K562 (cell line): Measurements from ENCODE around the gene RALGAPB. TPM values are rescaled to one million over a fixed set of nuclear protein-coding genes. Genes with fewer than 3 reads are reported as not detected.

Experiments
- ARHGAP35 ChIP-seq: fragments of 450-650 bp; IDR thresholded peaks from 2 replicates; pipeline ENCODE4 v1.6.1; 2018; ENCODE audit not compliant: partially characterized antibody
- BACH1 ChIP-seq: fragments of 200-800 bp; sonication (Bioruptor generic); IDR thresholded peaks from 2 replicates; pipeline ENCODE4 v1.6.1; 2016; ENCODE audit warnings: missing genetic modification characterization, missing compliant biosample characterization
- BRD9 ChIP-seq: fragments of 450-650 bp; IDR thresholded peaks from 2 replicates; pipeline ENCODE4 v1.6.1; 2018; ENCODE audit warnings: low read depth; ENCODE audit not compliant: partially characterized antibody
- CC2D1A ChIP-seq: fragments of 450-650 bp; IDR thresholded peaks from 2 replicates; pipeline ENCODE4 v1.6.1; 2017; ENCODE audit warnings: mild to moderate bottlenecking
- CREB3L1 ChIP-seq: fragments of 450-650 bp; IDR thresholded peaks from 2 replicates; pipeline ENCODE4 v1.6.1; 2014; ENCODE audit warnings: low read depth, mild to moderate bottlenecking, moderate library complexity, borderline replicate concordance
- DEAF1 ChIP-seq: fragments of 450-650 bp; formaldehyde crosslinking; IDR thresholded peaks from 2 replicates; pipeline ENCODE4 v1.4.0; 2020; ENCODE audit warnings: mild to moderate bottlenecking, moderate library complexity
- E2F5 ChIP-seq: sonication (generic); formaldehyde crosslinking; IDR thresholded peaks from 2 replicates; pipeline ENCODE4 v1.8.0; 2022; ENCODE audit warnings: mild to moderate bottlenecking, missing genetic modification reagents
- GTF2A2 ChIP-seq: IDR thresholded peaks from 2 replicates; pipeline ENCODE4 v1.6.1; 2016; ENCODE audit warnings: mild to moderate bottlenecking, missing genetic modification characterization, missing compliant biosample characterization
- HDAC6 ChIP-seq: IDR thresholded peaks from 2 replicates; pipeline ENCODE4 v1.6.1; 2012; ENCODE audit warnings: low read depth, mild to moderate bottlenecking, control low read depth, inconsistent platforms, low read length, moderate library complexity
- HIVEP1 ChIP-seq: fragments of 250-450 bp; sonication (Bioruptor Pico); IDR thresholded peaks from 2 replicates; pipeline ENCODE4 v1.4.0; 2020; ENCODE audit warnings: mild to moderate bottlenecking
- HMBOX1 ChIP-seq: sonication (generic); IDR thresholded peaks from 2 replicates; pipeline ENCODE4 v1.6.1; 2016
- ID3 ChIP-seq, 2 experiments: fragments of 250-450 bp in 1 of 2; fragments of 450-650 bp in 1 of 2; sonication (Bioruptor Pico) in 1 of 2; IDR thresholded peaks; 2 replicates each; pipeline versions ENCODE4 v1.6.1 to v1.8.0; 2016 to 2021; ENCODE audit warnings: mild to moderate bottlenecking in 2 of 2, moderate library complexity in 2 of 2, missing compliant biosample characterization in 1 of 2, missing genetic modification characterization in 1 of 2
- KDM5B ChIP-seq: fragments of 200-600 bp; sonication (generic); IDR thresholded peaks from 2 replicates; pipeline ENCODE4 v1.6.1; 2012; ENCODE audit warnings: low read depth, mild to moderate bottlenecking, moderate library complexity, low read length, control low read depth, inconsistent platforms; ENCODE audit not compliant: insufficient replicate concordance
- NCOA2 ChIP-seq, 2 experiments: fragments of 450-650 bp; IDR thresholded peaks; 2 replicates each; pipeline ENCODE4 v1.6.1; 2018; ENCODE audit warnings: mild to moderate bottlenecking in 2 of 2, moderate library complexity in 1 of 2; ENCODE audit not compliant: partially characterized antibody in 2 of 2
- PRPF4 ChIP-seq: fragments of 200-400 bp; formaldehyde crosslinking; IDR thresholded peaks from one replicate; pipeline ENCODE4 v1.6.1; 2017; ENCODE audit warnings: low read length, low read depth, mild to moderate bottlenecking; ENCODE audit not compliant: insufficient read depth, poor library complexity, severe bottlenecking
- RAD51 ChIP-seq: fragments of 450-650 bp; IDR thresholded peaks from 2 replicates; pipeline ENCODE4 v1.7.1; 2016; ENCODE audit warnings: low read depth, mild to moderate bottlenecking, borderline replicate concordance
- RB1 ChIP-seq: fragments of 450-650 bp; IDR thresholded peaks from 2 replicates; pipeline ENCODE4 v1.6.1; 2017; ENCODE audit warnings: low read depth, mild to moderate bottlenecking
- SP2 ChIP-seq: IDR thresholded peaks from 2 replicates; pipeline ENCODE4 v1.6.1; 2011; ENCODE audit warnings: mild to moderate bottlenecking, low read depth, low read length, moderate library complexity; ENCODE audit not compliant: poor library complexity, severe bottlenecking; ENCODE audit errors: extremely low read depth
- TOE1 ChIP-seq, 2 experiments: fragments of 450-650 bp in 1 of 2; sonication (generic) in 1 of 2; formaldehyde crosslinking in 1 of 2; IDR thresholded peaks; 2 replicates each; pipeline versions ENCODE4 v1.7.1 to v1.8.0; 2016 to 2022; ENCODE audit warnings: borderline replicate concordance in 2 of 2, mild to moderate bottlenecking in 2 of 2, antibody characterized with exemption in 1 of 2, inconsistent platforms in 1 of 2, low read depth in 1 of 2, missing genetic modification reagents in 1 of 2, moderate library complexity in 1 of 2
- ZKSCAN1 ChIP-seq: fragments of 150-350 bp; IDR thresholded peaks from 2 replicates; pipeline ENCODE4 v1.6.1; 2016; ENCODE audit warnings: low read depth, low read length
- ZNF24 ChIP-seq: fragments of 450-650 bp; IDR thresholded peaks from 2 replicates; pipeline ENCODE4 v1.6.1; 2016
- ZNF263 ChIP-seq: sonication (generic); formaldehyde crosslinking; IDR thresholded peaks from 2 replicates; pipeline ENCODE4 v1.8.0; 2022; ENCODE audit warnings: mild to moderate bottlenecking, missing genetic modification reagents, borderline replicate concordance
- polyA plus RNA-seq, 8 experiments: library from polyadenylated mRNA; depleted of rRNA in 4 of 8; stranded (reverse) in 5 of 8; unstranded in 3 of 8; fragments of >200 nt; fragmentation: Nextera tagmentation in 2 of 8; fragmentation: Illumina TruSeq in 1 of 8; extraction: Ambion mirVana in 2 of 8; extraction: Trizol in 1 of 8; gene quantifications; 2 replicates each; pipeline versions ENCODE4 v1.2.1 to v1.2.3, GENCODE V29; 2011 to 2014; ENCODE audit warnings: inconsistent platforms in 1 of 8, missing spikeins in 1 of 8
- total RNA-seq, 7 experiments: library from RNA; depleted of rRNA in 6 of 7; stranded (reverse); fragments of >200 nt in 6 of 7; fragmentation: Illumina TruSeq in 2 of 7; extraction: Trizol in 2 of 7; gene quantifications; 2 replicates each; pipeline versions ENCODE4 v1.2.1 to v1.2.3, GENCODE V29; 2011 to 2021; ENCODE audit warnings: low replicate concordance in 1 of 7

The RALGAPB gene
- total and polyA plus RNA-seq, 9 of the 15 experiments (the other 6 are each of a cell fraction or from before 2014, with no cell fraction given) = 4.3 to 25.6 (median 13.6) TPM

GRCh38 chr20:38563802-38564431 lies 91.3 kb downstream of the RALGAPB start (continued):
- no peak for TF ChIP-seq HDAC6
- TF ChIP-seq ZNF263 (CRISPR knock-in tag) = no peak
- no peak for TF ChIP-seq BRD9
- TF ChIP-seq DEAF1 (CRISPR knock-in tag) = no peak
- TF ChIP-seq KDM5B = no peak
- TF ChIP-seq ARHGAP35 = no peak
- TF ChIP-seq NCOA2 (IDR thresholded peaks at IDR 0.05; ENCODE audit: partially characterized antibody in 2 of 2) = peak in 1 of 2 experiments; percentile 48
- TF ChIP-seq CC2D1A = peak; percentile 82; the same call in 1 of the 2 replicates
- TF ChIP-seq RB1 = no peak
- TF ChIP-seq ZNF24 = no peak
- no peak for TF ChIP-seq PRPF4
- TF ChIP-seq CREB3L1 = no peak
- no peak for TF ChIP-seq SP2
- TF ChIP-seq HIVEP1 (CRISPR knock-in tag) = no peak
- TF ChIP-seq GTF2A2 (tag) = no peak
- TF ChIP-seq ZKSCAN1 = 0 out of 2 replicates have a peak, but pooled peaks have one; percentile 10
- TF ChIP-seq RAD51 = peak; percentile 31; the same call in 1 of the 2 replicates
- TF ChIP-seq E2F5 = no peak
- no peak for TF ChIP-seq BACH1 (tag)
- peak; percentile 90 for TF ChIP-seq HMBOX1
- no peak for TF ChIP-seq ID3 (CRISPR knock-in tag; IDR thresholded peaks at IDR 0.05)
- peak; percentile 40; the same call in 1 of the 2 replicates for TF ChIP-seq ID3 (tag; IDR thresholded peaks at IDR 0.05)
- no peak for TF ChIP-seq TOE1 (IDR thresholded peaks at IDR 0.05; ENCODE audit: borderline replicate concordance)
- no peak for TF ChIP-seq TOE1 (CRISPR knock-in tag; IDR thresholded peaks at IDR 0.05; ENCODE audit: borderline replicate concordance, low read depth)
